Astrocyte of the spinal cord (primary cell): Measurements from ENCODE around the gene POLR1A.

Source experiments
- DNase-seq: peaks from one replicate; pipeline ENCODE4 v3.0.0; 2011; ENCODE audit warnings: low read depth, low spot score
- H3K4me3 ChIP-seq: 2 replicates; pipeline ENCODE4 v1.5.1; 2011; ENCODE audit warnings: low read depth, mild to moderate bottlenecking, low read length, moderate library complexity
- in situ Hi-C: cut with HindIII; loops from 2 replicates; pipeline ENCODE4 v1.10.0; 2017; ENCODE audit warnings: low sequenced_read_pairs
- TF ChIP-seq, protein P1 (sequence below): IDR thresholded peaks from 2 replicates; pipeline ENCODE4 v1.5.1; 2012; ENCODE audit warnings: low read depth, mild to moderate bottlenecking, low read length, inconsistent platforms

Gene POLR1A

DNA sequence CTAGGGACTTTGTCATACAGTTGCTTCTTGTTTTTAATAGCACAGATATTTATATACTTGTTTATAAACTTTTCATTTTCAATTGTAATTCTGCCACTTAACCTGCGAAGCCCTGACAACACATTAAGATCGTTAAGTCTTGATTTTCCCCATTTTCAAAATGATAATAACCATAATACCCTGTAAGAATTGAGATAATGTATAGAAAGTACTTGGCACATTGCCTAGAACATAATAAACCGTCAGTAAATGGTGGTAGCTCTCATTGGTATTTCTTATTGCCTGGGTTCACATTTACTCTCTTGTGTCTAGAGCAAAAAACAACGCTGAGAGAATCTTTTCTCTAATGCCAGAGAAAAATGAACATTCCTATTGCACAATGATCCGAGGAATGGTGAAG, 19.0 kb upstream of the POLR1A start:
- TF ChIP-seq, protein P1, sequence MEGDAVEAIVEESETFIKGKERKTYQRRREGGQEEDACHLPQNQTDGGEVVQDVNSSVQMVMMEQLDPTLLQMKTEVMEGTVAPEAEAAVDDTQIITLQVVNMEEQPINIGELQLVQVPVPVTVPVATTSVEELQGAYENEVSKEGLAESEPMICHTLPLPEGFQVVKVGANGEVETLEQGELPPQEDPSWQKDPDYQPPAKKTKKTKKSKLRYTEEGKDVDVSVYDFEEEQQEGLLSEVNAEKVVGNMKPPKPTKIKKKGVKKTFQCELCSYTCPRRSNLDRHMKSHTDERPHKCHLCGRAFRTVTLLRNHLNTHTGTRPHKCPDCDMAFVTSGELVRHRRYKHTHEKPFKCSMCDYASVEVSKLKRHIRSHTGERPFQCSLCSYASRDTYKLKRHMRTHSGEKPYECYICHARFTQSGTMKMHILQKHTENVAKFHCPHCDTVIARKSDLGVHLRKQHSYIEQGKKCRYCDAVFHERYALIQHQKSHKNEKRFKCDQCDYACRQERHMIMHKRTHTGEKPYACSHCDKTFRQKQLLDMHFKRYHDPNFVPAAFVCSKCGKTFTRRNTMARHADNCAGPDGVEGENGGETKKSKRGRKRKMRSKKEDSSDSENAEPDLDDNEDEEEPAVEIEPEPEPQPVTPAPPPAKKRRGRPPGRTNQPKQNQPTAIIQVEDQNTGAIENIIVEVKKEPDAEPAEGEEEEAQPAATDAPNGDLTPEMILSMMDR, result no peak
- DNase-seq, result no peak
- in situ Hi-C loops, result no loop called here
- no peak overlapping the region for H3K4me3 ChIP-seq

DNA sequence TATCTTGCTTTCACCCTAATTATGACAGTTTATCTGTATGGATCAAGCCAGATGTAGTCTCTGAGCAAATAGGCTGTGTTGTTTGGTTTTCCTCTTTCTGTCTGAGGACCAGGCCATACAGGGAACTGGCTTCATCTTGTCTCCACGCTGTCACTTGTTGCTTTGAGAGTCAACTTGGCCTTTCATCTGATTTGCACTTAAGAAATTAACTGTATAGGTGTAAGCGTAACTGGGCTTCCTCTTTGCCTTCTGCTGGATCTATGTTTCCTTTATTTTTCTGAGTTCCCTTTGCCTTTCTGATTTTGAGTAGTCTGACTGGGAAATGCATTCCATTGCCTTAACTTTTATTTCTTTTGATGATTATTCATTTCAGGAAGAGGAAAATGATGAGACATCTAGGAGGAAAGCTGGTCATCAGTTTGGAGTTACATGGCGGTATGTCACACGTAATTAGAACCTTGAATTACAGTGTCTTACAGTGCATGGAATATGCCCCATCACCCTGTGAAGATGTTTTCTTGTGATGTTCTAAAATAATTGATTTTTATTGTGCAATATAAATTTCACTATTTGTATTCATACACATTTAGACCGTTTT, 17.7 kb upstream of the POLR1A start:
- no peak overlapping the region for H3K4me3 ChIP-seq
- in situ Hi-C loops, result no loop called here
- TF ChIP-seq, protein P1, result no peak
- DNase-seq, result no peak

- in situ Hi-C loops, result no loop called here
- TF ChIP-seq, protein P1, result no peak
- no peak for DNase-seq
- no peak overlapping the region for H3K4me3 ChIP-seq
These were observed 12.4 kb upstream of the POLR1A start for GRCh38 chr2:86118130-86118529.

DNA sequence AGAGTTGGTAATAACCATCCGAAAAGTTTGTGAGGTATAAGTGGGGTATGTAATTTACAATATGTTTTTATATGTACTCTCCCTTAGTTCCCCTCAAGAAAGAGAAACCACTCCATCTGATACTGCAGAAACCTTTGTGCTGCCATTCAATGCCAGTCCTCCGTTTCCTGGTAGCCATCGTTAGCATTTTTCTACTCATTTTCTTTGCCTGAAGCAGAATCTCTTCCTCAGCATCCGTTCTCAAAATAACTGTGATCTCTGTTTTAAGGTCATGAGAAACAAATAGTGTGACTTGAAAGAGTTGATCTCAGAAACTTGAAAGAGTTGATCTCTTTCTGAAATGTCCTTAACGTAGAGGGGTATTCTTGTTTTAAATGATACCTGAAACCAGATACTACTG, 1.3 kb upstream of the POLR1A start:
- peak overlapping the region; percentile 92 for H3K4me3 ChIP-seq
- in situ Hi-C loops, result no loop called here
- no peak for DNase-seq
- TF ChIP-seq, protein P1, result no peak

- peak; percentile 98 for DNase-seq
- in situ Hi-C loops, result no loop called here
- H3K4me3 ChIP-seq, result peak within 1 kb of the TSS; percentile 92
- TF ChIP-seq, protein P1, result no peak
These were observed 571 bp upstream of the POLR1A start, which contains the start of gene PTCD3 for GRCh38 chr2:86105969-86106945. Gene PTCD3, plus strand, starts transcription at chr2:86106235. Its CDS starts 13 bp downstream, at chr2:86106248.

GRCh38 chr2:86102157-86102556, 3.5 kb downstream of the POLR1A start:
- TF ChIP-seq, protein P1, result no peak
- no peak overlapping the region for H3K4me3 ChIP-seq
- no peak for DNase-seq
- in situ Hi-C loops, result no loop called here
